Activated naive CD4-positive, alpha-beta T cell treated with anti-CD3 and anti-CD28 coated beads for 36 hours (primary cell): ENCODE data around the gene CCDC179. TPM values are rescaled to one million over a fixed set of nuclear protein-coding genes. Genes with fewer than 3 reads are reported as not detected.

Source experiments
- CTCF ChIA-PET: fragments of 350-600 bp; sonication (Branson Sonifier 250); formaldehyde crosslinking; loops from one replicate; lab custom pipeline; 2021; ENCODE audit warnings: antibody characterized with exemption; lab: Charles Lee
- DNase-seq: peaks from one replicate; pipeline ENCODE4 v3.0.0-alpha.2; 2020
- H3K27ac Mint-ChIP-seq: one replicate; pipeline ENCODE4 v1.8.0; 2021; ENCODE audit warnings: mild to moderate bottlenecking, mixed read lengths
- H3K27me3 Mint-ChIP-seq: one replicate; pipeline ENCODE4 v1.8.0; 2021; ENCODE audit warnings: low read depth, mixed read lengths
- H3K36me3 Mint-ChIP-seq: one replicate; pipeline ENCODE4 v1.8.0; 2021; ENCODE audit warnings: low read depth, mixed read lengths
- H3K4me1 Mint-ChIP-seq: one replicate; pipeline ENCODE4 v1.8.0; 2021; ENCODE audit warnings: low read depth, mixed read lengths
- H3K4me3 Mint-ChIP-seq: one replicate; pipeline ENCODE4 v1.8.0; 2021; ENCODE audit warnings: mild to moderate bottlenecking, moderate library complexity, mixed read lengths
- H3K9me3 Mint-ChIP-seq: one replicate; pipeline ENCODE4 v1.8.0; 2021; ENCODE audit warnings: mixed read lengths
- intact Hi-C: fragments of 100-400 bp; cut with micrococcal nuclease; formaldehyde crosslinking; loops from one replicate; pipeline ENCODE4 v1.15.1; 2023
- total RNA-seq, 2 experiments: library from RNA; stranded (reverse); gene quantifications; one replicate each; pipeline ENCODE4 v1.2.3, GENCODE V29; 2021

Gene CCDC179
- not detected for total RNA-seq

- intact Hi-C loops: no loop called here
- H3K36me3 Mint-ChIP-seq: peaks cover 7% of the 10 kb centered on the region
- no peak within 1 kb of the TSS for H3K4me3 Mint-ChIP-seq
- CTCF ChIA-PET: no interaction called here
- peaks cover 1% of the 10 kb centered on the region for H3K9me3 Mint-ChIP-seq
- no peak within 1 kb of the TSS for H3K27ac Mint-ChIP-seq
- no peak for DNase-seq
- no peaks in the 10 kb centered on the region for H3K27me3 Mint-ChIP-seq
- H3K4me1 Mint-ChIP-seq: no peaks in the 10 kb centered on the region
These were observed at the start of gene CCDC179 for GRCh38 chr11:22860241-22860640. Gene CCDC179 (minus strand): TSS chr11:22860474. CDS start chr11:22860421, 53 bp downstream.

- Mint-ChIP-seq H3K9me3 (peaks cover 3% of the 10 kb centered on the region), H3K27ac (no peak overlapping the region), H3K4me1 (no peaks in the 10 kb centered on the region), H3K4me3 (no peak overlapping the region), H3K27me3 (no peaks in the 10 kb centered on the region), H3K36me3 (peaks cover 5% of the 10 kb centered on the region)
- no peak for DNase-seq
- intact Hi-C loops: no loop called here
- CTCF ChIA-PET: interaction anchor here (0.6 kb wide), 1 partner anchor 17 kb away, joined by 3 read pairs; no protein-coding TSS in a partner anchor
These were observed 43.5 kb upstream of the CCDC179 start for GRCh38 chr11:22903782-22904181.

GRCh38 chr11:22901603-22902002 lies 41.3 kb upstream of the CCDC179 start:
- intact Hi-C loops: no loop called here
- H3K36me3 Mint-ChIP-seq: peaks cover 3% of the 10 kb centered on the region
- CTCF ChIA-PET: no interaction called here
- H3K27me3 Mint-ChIP-seq: no peaks in the 10 kb centered on the region
- no peaks in the 10 kb centered on the region for H3K4me1 Mint-ChIP-seq
- no peak for DNase-seq
- no peak overlapping the region for H3K27ac Mint-ChIP-seq
- H3K4me3 Mint-ChIP-seq: no peak overlapping the region
- H3K9me3 Mint-ChIP-seq: no peaks in the 10 kb centered on the region

GRCh38 chr11:22900764-22901486 lies 40.7 kb upstream of the CCDC179 start:
- intact Hi-C loops: no loop called here

GRCh38 chr11:22898036-22898435 lies 37.8 kb upstream of the CCDC179 start:
- no peak for DNase-seq
- H3K27ac Mint-ChIP-seq: no peak overlapping the region
- CTCF ChIA-PET: no interaction called here
- H3K4me1 Mint-ChIP-seq: no peaks in the 10 kb centered on the region
- H3K36me3 Mint-ChIP-seq: peaks cover 2% of the 10 kb centered on the region
- no peak overlapping the region for H3K4me3 Mint-ChIP-seq
- H3K27me3 Mint-ChIP-seq: no peaks in the 10 kb centered on the region
- intact Hi-C loops: no loop called here
- peaks cover 2% of the 10 kb centered on the region for H3K9me3 Mint-ChIP-seq

More at GRCh38 chr11:22900764-22901486, 40.7 kb upstream of the CCDC179 start:
- Mint-ChIP-seq H3K4me1 (no peaks in the 10 kb centered on the region), H3K9me3 (no peaks in the 10 kb centered on the region), H3K4me3 (no peak overlapping the region), H3K27ac (no peak overlapping the region), H3K36me3 (peaks cover 2% of the 10 kb centered on the region), H3K27me3 (no peaks in the 10 kb centered on the region)
- no peak for DNase-seq
- CTCF ChIA-PET: no interaction called here

GRCh38 chr11:22890227-22890626 lies 30.0 kb upstream of the CCDC179 start:
- no peak for DNase-seq
- CTCF ChIA-PET: no interaction called here
- Mint-ChIP-seq H3K9me3 (no peaks in the 10 kb centered on the region), H3K4me3 (no peak overlapping the region), H3K27ac (no peak overlapping the region), H3K4me1 (no peaks in the 10 kb centered on the region), H3K36me3 (peaks cover 1% of the 10 kb centered on the region), H3K27me3 (no peaks in the 10 kb centered on the region)
- intact Hi-C loops: no loop called here

GRCh38 chr11:22884217-22884616 lies 23.9 kb upstream of the CCDC179 start:
- CTCF ChIA-PET: no interaction called here

GRCh38 chr11:22879630-22880029 lies 19.4 kb upstream of the CCDC179 start:
- Mint-ChIP-seq H3K36me3 (no peaks in the 10 kb centered on the region), H3K27me3 (no peaks in the 10 kb centered on the region), H3K4me3 (no peak overlapping the region), H3K9me3 (no peaks in the 10 kb centered on the region), H3K4me1 (no peaks in the 10 kb centered on the region), H3K27ac (no peak overlapping the region)
- intact Hi-C loops: loop anchor here (10.0 kb wide), 1 partner anchor 655 kb away; no protein-coding TSS in a partner anchor
- CTCF ChIA-PET: no interaction called here
- DNase-seq: no peak

More at GRCh38 chr11:22884217-22884616, 23.9 kb upstream of the CCDC179 start:
- H3K4me1 Mint-ChIP-seq: no peaks in the 10 kb centered on the region
- H3K9me3 Mint-ChIP-seq: no peaks in the 10 kb centered on the region
- intact Hi-C loops: no loop called here
- H3K4me3 Mint-ChIP-seq: no peak overlapping the region
- DNase-seq: no peak
- no peaks in the 10 kb centered on the region for H3K27me3 Mint-ChIP-seq
- no peak overlapping the region for H3K27ac Mint-ChIP-seq
- no peaks in the 10 kb centered on the region for H3K36me3 Mint-ChIP-seq

GRCh38 chr11:22878604-22879003 lies 18.3 kb upstream of the CCDC179 start:
- intact Hi-C loops: loop anchor here (10.0 kb wide), 1 partner anchor 656 kb away; no protein-coding TSS in a partner anchor
- Mint-ChIP-seq H3K36me3 (no peaks in the 10 kb centered on the region), H3K4me3 (no peak overlapping the region), H3K27ac (no peak overlapping the region), H3K27me3 (no peaks in the 10 kb centered on the region), H3K9me3 (no peaks in the 10 kb centered on the region), H3K4me1 (no peaks in the 10 kb centered on the region)
- no peak for DNase-seq
- CTCF ChIA-PET: interaction anchor here (0.6 to 1.0 kb wide), 2 partner anchors 123 to 696 kb away, joined by 3 read pairs; no protein-coding TSS in a partner anchor

GRCh38 chr11:22878039-22878438 lies 17.8 kb upstream of the CCDC179 start:
- Mint-ChIP-seq H3K27ac (no peak overlapping the region), H3K4me1 (no peaks in the 10 kb centered on the region), H3K9me3 (no peaks in the 10 kb centered on the region), H3K27me3 (no peaks in the 10 kb centered on the region), H3K36me3 (no peaks in the 10 kb centered on the region), H3K4me3 (no peak overlapping the region)
- intact Hi-C loops: loop anchor here (10.0 kb wide), 1 partner anchor 657 kb away; no protein-coding TSS in a partner anchor
- CTCF ChIA-PET: interaction anchor here (0.6 to 1.0 kb wide), 2 partner anchors 123 to 696 kb away, joined by 3 read pairs; no protein-coding TSS in a partner anchor
- DNase-seq: no peak

GRCh38 chr11:22875869-22876473 lies 15.7 kb upstream of the CCDC179 start:
- Mint-ChIP-seq H3K27ac (no peak overlapping the region), H3K36me3 (no peaks in the 10 kb centered on the region), H3K4me3 (no peak overlapping the region), H3K9me3 (no peaks in the 10 kb centered on the region), H3K27me3 (no peaks in the 10 kb centered on the region), H3K4me1 (no peaks in the 10 kb centered on the region)
- DNase-seq: peak; percentile 83
- intact Hi-C loops: loop anchor here (1.0 to 10.0 kb wide), 2 partner anchors 145 to 659 kb away; no protein-coding TSS in a partner anchor
- CTCF ChIA-PET: interaction anchor here (0.6 to 1.5 kb wide), 10 partner anchors 9 to 711 kb away, joined by 3 to 5 read pairs (median 3); no protein-coding TSS in a partner anchor

- Mint-ChIP-seq H3K27ac (no peak overlapping the region), H3K4me3 (no peak overlapping the region), H3K4me1 (no peaks in the 10 kb centered on the region), H3K9me3 (no peaks in the 10 kb centered on the region), H3K27me3 (no peaks in the 10 kb centered on the region), H3K36me3 (no peaks in the 10 kb centered on the region)
- intact Hi-C loops: no loop called here
- DNase-seq: no peak
- CTCF ChIA-PET: no interaction called here
These were observed 9.1 kb upstream of the CCDC179 start for GRCh38 chr11:22869325-22869724.
